T-helper 1 cell (primary cell): ENCODE data around the gene CREBZF.

Experiments
- DNase-seq, 5 donors: peaks; one replicate each; pipeline ENCODE4 v3.0.0-alpha.2; 2012 to 2020
- total RNA-seq, 4 donors: gene quantifications; one replicate each; lab custom pipeline; 2026; lab: John Stamatoyannopoulos, UW

The CREBZF gene
- 99.6 to 194 (median 116) reads per million in 4 donors for total RNA-seq

GRCh38 chr11:85664615-85665481 is at the start of gene CREBZF:
Gene CREBZF, minus strand, starts transcription at chr11:85665129. Its CDS starts 254 bp downstream, at chr11:85664875.
- peak; percentile 77 to 95 (median 88) for DNase-seq

- no peak for DNase-seq
Measured at GRCh38 chr11:85712953-85713352, 48.0 kb upstream of the CREBZF start.

- no peak for DNase-seq
Measured at GRCh38 chr11:85710917-85711316, 46.0 kb upstream of the CREBZF start.

- no peak for DNase-seq
Measured at GRCh38 chr11:85709941-85710702, 45.2 kb upstream of the CREBZF start.

GRCh38 chr11:85705800-85706199 is 40.9 kb upstream of the CREBZF start:
- DNase-seq = no peak

GRCh38 chr11:85704967-85705366 is 40.0 kb upstream of the CREBZF start:
- DNase-seq = no peak

GRCh38 chr11:85699957-85700741 is 35.2 kb upstream of the CREBZF start:
- DNase-seq = peak in 1 of 5 donors; percentile 48

- DNase-seq = no peak
Measured at GRCh38 chr11:85698195-85698594, 33.3 kb upstream of the CREBZF start.

- no peak for DNase-seq
Measured at GRCh38 chr11:85697747-85698146, 32.8 kb upstream of the CREBZF start.

- no peak for DNase-seq
Measured at GRCh38 chr11:85695546-85695945, 30.6 kb upstream of the CREBZF start.

- DNase-seq = peak in 2 of 5 donors; percentile 3 to 56
Measured at GRCh38 chr11:85694385-85694980, 29.6 kb upstream of the CREBZF start.

- no peak for DNase-seq
Measured at GRCh38 chr11:85685820-85686459, 21.0 kb upstream of the CREBZF start, which contains the start of gene CCDC89. Gene CCDC89, minus strand, starts transcription at chr11:85686195. Its CDS starts 65 bp downstream, at chr11:85686130.

- DNase-seq = no peak
Measured at GRCh38 chr11:85685125-85685819, 20.3 kb upstream of the CREBZF start.

GRCh38 chr11:85682330-85683305 is 17.7 kb upstream of the CREBZF start:
- DNase-seq = peak; percentile 22 to 58 (median 33)

- DNase-seq = no peak
Measured at GRCh38 chr11:85680897-85681296, 16.0 kb upstream of the CREBZF start.

GRCh38 chr11:85679576-85679975 is 14.6 kb upstream of the CREBZF start:
- no peak for DNase-seq

- peak in 1 of 5 donors; percentile 42 for DNase-seq
Measured at GRCh38 chr11:85673393-85673792, 8.5 kb upstream of the CREBZF start.

- DNase-seq = no peak
Measured at GRCh38 chr11:85672105-85672902, 7.4 kb upstream of the CREBZF start.
